Measurements from ENCODE around the gene CPEB4. TPM values are rescaled to one million over a fixed set of nuclear protein-coding genes. Genes with fewer than 3 reads are reported as not detected.

CPEB4 gene
- polyA plus RNA-seq, 1 experiment: 21.3 TPM

GRCh38 chr5:173890195-173890991 lies 2.2 kb downstream of the CPEB4 start:
- Histone ChIP-seq H3K27ac (ENCODE audit: low read depth, low read length) (peak overlapping the region; percentile 49), H3K4me3 (ENCODE audit: low read depth, low read length) (peak overlapping the region; percentile 78), H3K27me3 (ENCODE audit: control insufficient read depth, insufficient read depth, low read length) (no peaks in the 10 kb centered on the region), H3K9me3 (ENCODE audit: control insufficient read depth, insufficient read depth, low read length) (no peaks in the 10 kb centered on the region)
- ChIA-PET POLR2A (interaction anchor here (1.1 kb wide), 1 partner anchor 65 kb away, joined by 3 read pairs; no protein-coding TSS in a partner anchor), CTCF (interaction anchor here (1.0 to 2.6 kb wide), 5 partner anchors 35 to 275 kb away, joined by 3 to 10 read pairs (median 5); no protein-coding TSS in a partner anchor)
- no peak for DNase-seq (ENCODE audit: low read depth, low spot score)
- no peak for TF ChIP-seq CTCF (IDR thresholded peaks at IDR 0.05; ENCODE audit: low read depth, low read length)

- H3K27me3 ChIP-seq (ENCODE audit: control insufficient read depth, insufficient read depth, low read length): no peaks in the 10 kb centered on the region
- no peak overlapping the region for H3K27ac ChIP-seq (ENCODE audit: low read depth, low read length)
- H3K4me3 ChIP-seq (ENCODE audit: low read depth, low read length): peak overlapping the region; percentile 78
- no peak for TF ChIP-seq CTCF (IDR thresholded peaks at IDR 0.05; ENCODE audit: low read depth, low read length)
- no peaks in the 10 kb centered on the region for H3K9me3 ChIP-seq (ENCODE audit: control insufficient read depth, insufficient read depth, low read length)
- POLR2A ChIA-PET: no interaction called here
- CTCF ChIA-PET: interaction anchor here (0.9 to 2.6 kb wide), 6 partner anchors 34 to 276 kb away, joined by 3 to 10 read pairs (median 4); no protein-coding TSS in a partner anchor
- no peak for DNase-seq (ENCODE audit: low read depth, low spot score)
Measured at GRCh38 chr5:173891308-173892116, 3.4 kb downstream of the CPEB4 start.

- ChIA-PET CTCF (interaction anchor here (1.5 kb wide), 1 partner anchor 10 kb away, joined by 4 read pairs; no protein-coding TSS in a partner anchor), POLR2A (interaction anchor here (0.6 kb wide), 2 partner anchors 21 to 25 kb away, joined by 3 to 4 read pairs; no protein-coding TSS in a partner anchor)
- TF ChIP-seq CTCF (IDR thresholded peaks at IDR 0.05; ENCODE audit: low read depth, low read length): no peak
- no peaks in the 10 kb centered on the region for H3K9me3 ChIP-seq (ENCODE audit: control insufficient read depth, insufficient read depth, low read length)
- no peak for DNase-seq (ENCODE audit: low read depth, low spot score)
- no peaks in the 10 kb centered on the region for H3K27me3 ChIP-seq (ENCODE audit: control insufficient read depth, insufficient read depth, low read length)
- H3K27ac ChIP-seq (ENCODE audit: low read depth, low read length): no peak overlapping the region
- no peak overlapping the region; the same call in 1 of the 2 replicates for H3K4me3 ChIP-seq (ENCODE audit: low read depth, low read length)
Measured at GRCh38 chr5:173893192-173893561, 5.0 kb downstream of the CPEB4 start.

- H3K27ac ChIP-seq (ENCODE audit: low read depth, low read length): no peak overlapping the region
- ChIA-PET POLR2A (interaction anchor here (1.2 kb wide), 1 partner anchor 8 kb away, joined by 3 read pairs; the partner anchor contains the start of gene CPEB4), CTCF (interaction anchor here (2.1 to 2.5 kb wide), 3 partner anchors 30 to 280 kb away, joined by 9 to 12 read pairs (median 10); partner anchors contain the start of gene BOD1)
- no peaks in the 10 kb centered on the region for H3K27me3 ChIP-seq (ENCODE audit: control insufficient read depth, insufficient read depth, low read length)
- DNase-seq (ENCODE audit: low read depth, low spot score): no peak
- H3K4me3 ChIP-seq (ENCODE audit: low read depth, low read length): no peak overlapping the region
- no peaks in the 10 kb centered on the region for H3K9me3 ChIP-seq (ENCODE audit: control insufficient read depth, insufficient read depth, low read length)
- TF ChIP-seq CTCF (IDR thresholded peaks at IDR 0.05; ENCODE audit: low read depth, low read length): no peak
Measured at GRCh38 chr5:173895401-173896165, 7.4 kb downstream of the CPEB4 start.
